Panc1 (cell line): ENCODE results near the gene CANX. TPM values are rescaled to one million over a fixed set of nuclear protein-coding genes. Genes with fewer than 3 reads are reported as not detected.

Experiments used
- ATAC-seq: fragments of 200-7000 bp; cut with Tn5 transposase; 2 replicates; pipeline ENCODE4 v1.9.1; 2020; ENCODE audit warnings: mild to moderate bottlenecking, moderate library complexity
- BruUV-seq: library from RNA; stranded (reverse); fragments of 400-500 nt; replicated peaks from 2 replicates; lab custom pipeline; 2021; lab: Mats Ljungman, UMichigan
- CTCF ChIA-PET: fragments of 300-600 bp; sonication (Branson Sonifier 250); formaldehyde crosslinking; loops from one replicate; lab custom pipeline; 2022; ENCODE audit warnings: antibody characterized with exemption; lab: Charles Lee
- POLR2A ChIA-PET: fragments of 300-600 bp; sonication (Branson Sonifier 250); formaldehyde crosslinking; loops from one replicate; lab custom pipeline; 2022; ENCODE audit warnings: antibody characterized with exemption; lab: Charles Lee
- DNase-seq: peaks from one replicate; pipeline ENCODE4 v3.0.0-alpha.2; 2010; ENCODE audit warnings: low read depth, low spot score
- H3K27ac ChIP-seq: 2 replicates; pipeline ENCODE4 v1.5.1; 2011; ENCODE audit warnings: mild to moderate bottlenecking, low read length, inconsistent platforms
- H3K27me3 ChIP-seq: fragments of 200-500 bp; sonication (Bioruptor generic); 2 replicates; pipeline ENCODE4 v1.6.0; 2014; ENCODE audit warnings: low read length, inconsistent platforms; ENCODE audit not compliant: control insufficient read depth, insufficient read depth
- H3K36me3 ChIP-seq: fragments of 200-500 bp; sonication (Bioruptor generic); 2 replicates; pipeline ENCODE4 v1.5.1; 2014; ENCODE audit warnings: inconsistent platforms, mild to moderate bottlenecking, low read length, moderate library complexity; ENCODE audit not compliant: control insufficient read depth, insufficient read depth
- H3K4me1 ChIP-seq: 2 replicates; pipeline ENCODE4 v1.5.1; 2011; ENCODE audit warnings: inconsistent platforms, mild to moderate bottlenecking, low read length, moderate library complexity; ENCODE audit not compliant: control insufficient read depth, insufficient read depth
- H3K4me3 ChIP-seq, 2 experiments: 2 replicates each; pipeline ENCODE4 v1.5.1; 2011 to 2012; ENCODE audit warnings: low read depth in 2 of 2, low read length in 2 of 2, mild to moderate bottlenecking in 2 of 2, inconsistent platforms in 1 of 2, moderate library complexity in 1 of 2
- H3K9me3 ChIP-seq: fragments of 200-500 bp; sonication (Bioruptor generic); 2 replicates; pipeline ENCODE4 v1.5.1; 2014; ENCODE audit warnings: low read depth, mild to moderate bottlenecking, inconsistent platforms, low read length, moderate library complexity; ENCODE audit not compliant: control insufficient read depth, insufficient read depth
- POLR2AphosphoS5 ChIP-seq: IDR thresholded peaks from 2 replicates; pipeline ENCODE4 v1.6.1; 2012; ENCODE audit warnings: mild to moderate bottlenecking, low read depth, low read length, moderate library complexity
- REST ChIP-seq, 2 experiments: IDR thresholded peaks; 2 replicates each; pipeline ENCODE4 v1.6.1; 2011 to 2012; ENCODE audit warnings: low read depth in 2 of 2, control low read depth in 1 of 2, low read length in 1 of 2, mild to moderate bottlenecking in 1 of 2, moderate library complexity in 1 of 2; ENCODE audit not compliant: insufficient read depth in 1 of 2
- SIN3A ChIP-seq: IDR thresholded peaks from 2 replicates; pipeline ENCODE4 v1.6.1; 2012; ENCODE audit warnings: low read depth, mild to moderate bottlenecking, low read length, moderate library complexity, borderline replicate concordance; ENCODE audit not compliant: insufficient read depth
- TCF7L2 ChIP-seq: IDR thresholded peaks from 2 replicates; pipeline ENCODE4 v1.6.1; 2011; ENCODE audit warnings: mild to moderate bottlenecking, low read depth, low read length, inconsistent platforms
- in situ Hi-C: cut with HindIII; loops from 2 replicates; pipeline ENCODE4 v1.10.0; 2016; ENCODE audit warnings: low sequenced_read_pairs, low pct_unique_long_range_greater_than_20kb
- intact Hi-C: fragments of 100-400 bp; cut with micrococcal nuclease; formaldehyde crosslinking; loops from one replicate; pipeline ENCODE4 v1.10.0; 2022; ENCODE audit not compliant: unreplicated experiment
- total RNA-seq: library from RNA; stranded (reverse); gene quantifications from one replicate; pipeline ENCODE4 v1.2.1, GENCODE V29; 2021; ENCODE audit not compliant: unreplicated experiment
- TF ChIP-seq, protein P1 (sequence below): fragments of 450-650 bp; IDR thresholded peaks from 2 replicates; pipeline ENCODE4 v1.5.1; 2017; ENCODE audit warnings: mild to moderate bottlenecking

Gene CANX
- total RNA-seq, 1 experiment from 2014 or later = 707 TPM

- Histone ChIP-seq H3K9me3 (no peaks in the 10 kb centered on the region), H3K4me3 (no peak overlapping the region), H3K36me3 (no peaks in the 10 kb centered on the region), H3K27me3 (no peaks in the 10 kb centered on the region), H3K27ac (no peak overlapping the region), H3K4me1 (no peaks in the 10 kb centered on the region)
- CTCF ChIA-PET = no interaction called here
- no TSS peak for BruUV-seq
- in situ Hi-C loops = no loop called here
- no peak for DNase-seq
- TF ChIP-seq POLR2AphosphoS5 = no peak
- no peak for TF ChIP-seq SIN3A
- TF ChIP-seq, protein P1, sequence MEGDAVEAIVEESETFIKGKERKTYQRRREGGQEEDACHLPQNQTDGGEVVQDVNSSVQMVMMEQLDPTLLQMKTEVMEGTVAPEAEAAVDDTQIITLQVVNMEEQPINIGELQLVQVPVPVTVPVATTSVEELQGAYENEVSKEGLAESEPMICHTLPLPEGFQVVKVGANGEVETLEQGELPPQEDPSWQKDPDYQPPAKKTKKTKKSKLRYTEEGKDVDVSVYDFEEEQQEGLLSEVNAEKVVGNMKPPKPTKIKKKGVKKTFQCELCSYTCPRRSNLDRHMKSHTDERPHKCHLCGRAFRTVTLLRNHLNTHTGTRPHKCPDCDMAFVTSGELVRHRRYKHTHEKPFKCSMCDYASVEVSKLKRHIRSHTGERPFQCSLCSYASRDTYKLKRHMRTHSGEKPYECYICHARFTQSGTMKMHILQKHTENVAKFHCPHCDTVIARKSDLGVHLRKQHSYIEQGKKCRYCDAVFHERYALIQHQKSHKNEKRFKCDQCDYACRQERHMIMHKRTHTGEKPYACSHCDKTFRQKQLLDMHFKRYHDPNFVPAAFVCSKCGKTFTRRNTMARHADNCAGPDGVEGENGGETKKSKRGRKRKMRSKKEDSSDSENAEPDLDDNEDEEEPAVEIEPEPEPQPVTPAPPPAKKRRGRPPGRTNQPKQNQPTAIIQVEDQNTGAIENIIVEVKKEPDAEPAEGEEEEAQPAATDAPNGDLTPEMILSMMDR = no peak
- TF ChIP-seq TCF7L2 = no peak
- TF ChIP-seq REST (IDR thresholded peaks at IDR 0.05; ENCODE audit: insufficient read depth in 1 of 2, low read depth in 2 of 2, low read length in 1 of 2) = no peak
- POLR2A ChIA-PET = no interaction called here
- intact Hi-C loops = no loop called here
- ATAC-seq = no peak
Measured at GRCh38 chr5:179747811-179748210, 49.0 kb downstream of the CANX start.

DNA sequence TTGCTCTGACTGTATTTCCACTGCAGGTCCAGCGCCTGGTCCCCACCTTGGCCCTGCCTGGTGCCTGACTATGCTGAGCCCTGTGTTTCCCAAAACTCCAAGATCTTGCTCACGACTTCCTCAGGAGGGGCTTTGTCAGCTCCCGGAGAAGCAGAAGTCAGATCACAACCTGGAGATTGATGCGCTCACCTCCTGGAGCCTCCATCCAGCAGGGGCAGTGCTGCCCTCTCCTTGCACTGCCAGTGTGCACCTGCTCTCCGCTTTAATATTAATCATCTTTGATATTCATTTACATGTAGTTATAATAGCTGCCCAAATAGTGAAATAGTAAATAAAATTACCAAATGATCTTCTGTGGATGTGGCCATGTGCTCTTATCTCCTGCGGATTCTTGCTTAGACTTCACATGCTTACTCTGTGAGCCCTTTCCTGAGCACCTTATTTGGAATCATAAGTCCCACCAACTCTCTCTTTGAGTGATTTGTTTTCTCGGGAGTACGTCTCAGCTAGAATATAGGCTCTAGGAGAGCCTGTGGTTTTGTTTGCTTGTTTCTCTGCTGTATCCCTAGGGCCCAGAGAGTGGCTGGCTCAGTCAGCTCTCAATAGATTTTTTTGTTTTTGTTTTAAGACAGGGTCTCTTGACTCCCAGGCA is 51.2 kb downstream of the CANX start:
- CTCF ChIA-PET = interaction anchor here (1.1 kb wide), 1 partner anchor 19 kb away, joined by 10 read pairs; no protein-coding TSS in a partner anchor
- Histone ChIP-seq H3K27ac (no peak overlapping the region), H3K4me3 (no peak overlapping the region), H3K9me3 (no peaks in the 10 kb centered on the region), H3K27me3 (no peaks in the 10 kb centered on the region), H3K36me3 (no peaks in the 10 kb centered on the region), H3K4me1 (peaks cover 6% of the 10 kb centered on the region; the same call in 1 of the 2 replicates)
- DNase-seq (no peak), ATAC-seq (peak; percentile 62)
- intact Hi-C loops (no loop called here), in situ Hi-C loops (no loop called here)
- POLR2A ChIA-PET = no interaction called here
- TF ChIP-seq POLR2AphosphoS5 (no peak), REST (IDR thresholded peaks at IDR 0.05; ENCODE audit: insufficient read depth in 1 of 2, low read depth in 2 of 2, low read length in 1 of 2) (no peak), SIN3A (no peak), TCF7L2 (no peak)
- TF ChIP-seq, protein P1 = no peak
- BruUV-seq = no TSS peak
